Activated T-helper 2 cell treated with anti-CD3 and anti-CD28 coated beads, Interferon-gamma antibody, Interleukin-2, Interleukin-4, amounts not matched to agents 10 μg/mL and 5 μg/mL and 100 μg/mL, durations not matched to agents 14 hours and 24 hours and 36 hours (primary cell): ENCODE measurements around the gene SPIRE1. TPM values are rescaled to one million over a fixed set of nuclear protein-coding genes. Genes with fewer than 3 reads are reported as not detected.

Experiments
- DNase-seq: peaks from one replicate; pipeline ENCODE4 v3.0.0; 2021; ENCODE audit warnings: low spot score
- H3K27ac Mint-ChIP-seq: one replicate; pipeline ENCODE4 v1.8.0; 2021; ENCODE audit warnings: mixed read lengths
- H3K27me3 Mint-ChIP-seq: one replicate; pipeline ENCODE4 v1.8.0; 2021; ENCODE audit warnings: low read depth, mixed read lengths
- H3K36me3 Mint-ChIP-seq: one replicate; pipeline ENCODE4 v1.8.0; 2021; ENCODE audit warnings: low read depth, mixed read lengths
- H3K4me1 Mint-ChIP-seq: one replicate; pipeline ENCODE4 v1.8.0; 2021; ENCODE audit warnings: low read depth, mixed read lengths
- H3K4me3 Mint-ChIP-seq: one replicate; pipeline ENCODE4 v1.8.0; 2021; ENCODE audit warnings: low read depth, mild to moderate bottlenecking, moderate library complexity, mixed read lengths
- H3K9me3 Mint-ChIP-seq: one replicate; pipeline ENCODE4 v1.8.0; 2021; ENCODE audit warnings: mixed read lengths
- intact Hi-C: fragments of 100-400 bp; cut with micrococcal nuclease; formaldehyde crosslinking; loops from one replicate; pipeline ENCODE4 v1.15.1; 2023
- total RNA-seq: library from RNA; stranded (reverse); gene quantifications from 2 replicates; pipeline ENCODE4 v1.2.3, GENCODE V29; 2022

The SPIRE1 gene
- total RNA-seq, 1 donor from 2014 or later, result 19.0 TPM

- Mint-ChIP-seq H3K4me1 (no peaks in the 10 kb centered on the region), H3K27ac (no peak overlapping the region), H3K9me3 (no peaks in the 10 kb centered on the region), H3K36me3 (peaks cover 4% of the 10 kb centered on the region), H3K4me3 (no peak overlapping the region), H3K27me3 (no peaks in the 10 kb centered on the region)
- no peak for DNase-seq
- intact Hi-C loops, result no loop called here
Observed at GRCh38 chr18:12433829-12434540, 223.9 kb downstream of the SPIRE1 start.

GRCh38 chr18:12432881-12433280, 225.0 kb downstream of the SPIRE1 start:
- no peaks in the 10 kb centered on the region for H3K9me3 Mint-ChIP-seq
- H3K27me3 Mint-ChIP-seq, result no peaks in the 10 kb centered on the region
- peaks cover 5% of the 10 kb centered on the region for H3K36me3 Mint-ChIP-seq
- no peak overlapping the region for H3K27ac Mint-ChIP-seq
- intact Hi-C loops, result no loop called here
- H3K4me3 Mint-ChIP-seq, result no peak overlapping the region
- no peak for DNase-seq
- no peaks in the 10 kb centered on the region for H3K4me1 Mint-ChIP-seq

- no peak for DNase-seq
- no peaks in the 10 kb centered on the region for H3K27me3 Mint-ChIP-seq
- H3K4me3 Mint-ChIP-seq, result no peak overlapping the region
- H3K27ac Mint-ChIP-seq, result no peak overlapping the region
- intact Hi-C loops, result no loop called here
- H3K9me3 Mint-ChIP-seq, result no peaks in the 10 kb centered on the region
- no peaks in the 10 kb centered on the region for H3K4me1 Mint-ChIP-seq
- H3K36me3 Mint-ChIP-seq, result peaks cover 5% of the 10 kb centered on the region
Observed at GRCh38 chr18:12432196-12432595, 225.7 kb downstream of the SPIRE1 start.

- H3K9me3 Mint-ChIP-seq, result no peaks in the 10 kb centered on the region
- DNase-seq, result no peak
- peaks cover 5% of the 10 kb centered on the region for H3K36me3 Mint-ChIP-seq
- H3K4me3 Mint-ChIP-seq, result no peak overlapping the region
- no peaks in the 10 kb centered on the region for H3K27me3 Mint-ChIP-seq
- peaks cover 2% of the 10 kb centered on the region for H3K4me1 Mint-ChIP-seq
- intact Hi-C loops, result no loop called here
- H3K27ac Mint-ChIP-seq, result no peak overlapping the region
Observed at GRCh38 chr18:12431561-12431960, 226.3 kb downstream of the SPIRE1 start.

- Mint-ChIP-seq H3K36me3 (peaks cover 5% of the 10 kb centered on the region), H3K4me3 (no peak overlapping the region), H3K27ac (no peak overlapping the region), H3K4me1 (peaks cover 3% of the 10 kb centered on the region), H3K27me3 (no peaks in the 10 kb centered on the region), H3K9me3 (no peaks in the 10 kb centered on the region)
- DNase-seq, result no peak
- intact Hi-C loops, result no loop called here
Observed at GRCh38 chr18:12430137-12430990, 227.5 kb downstream of the SPIRE1 start.

GRCh38 chr18:12429556-12429955, 228.4 kb downstream of the SPIRE1 start:
- no peak for DNase-seq
- Mint-ChIP-seq H3K27me3 (no peaks in the 10 kb centered on the region), H3K4me3 (no peak overlapping the region), H3K4me1 (peaks cover 3% of the 10 kb centered on the region), H3K27ac (no peak overlapping the region), H3K36me3 (peaks cover 5% of the 10 kb centered on the region), H3K9me3 (no peaks in the 10 kb centered on the region)
- intact Hi-C loops, result no loop called here

GRCh38 chr18:12428923-12429322, 229.0 kb downstream of the SPIRE1 start:
- Mint-ChIP-seq H3K4me3 (no peak overlapping the region), H3K4me1 (peaks cover 3% of the 10 kb centered on the region), H3K36me3 (peaks cover 5% of the 10 kb centered on the region), H3K27ac (no peak overlapping the region), H3K27me3 (no peaks in the 10 kb centered on the region), H3K9me3 (no peaks in the 10 kb centered on the region)
- intact Hi-C loops, result no loop called here
- DNase-seq, result no peak

GRCh38 chr18:12426924-12427323, 231.0 kb downstream of the SPIRE1 start:
- Mint-ChIP-seq H3K27me3 (no peaks in the 10 kb centered on the region), H3K36me3 (peaks cover 5% of the 10 kb centered on the region), H3K4me1 (peaks cover 3% of the 10 kb centered on the region), H3K4me3 (no peak overlapping the region), H3K9me3 (no peaks in the 10 kb centered on the region), H3K27ac (no peak overlapping the region)
- intact Hi-C loops, result no loop called here
- DNase-seq, result no peak

GRCh38 chr18:12424252-12424651, 233.7 kb downstream of the SPIRE1 start:
- DNase-seq, result no peak
- H3K27me3 Mint-ChIP-seq, result no peaks in the 10 kb centered on the region
- intact Hi-C loops, result no loop called here
- H3K4me3 Mint-ChIP-seq, result no peak overlapping the region
- H3K9me3 Mint-ChIP-seq, result no peaks in the 10 kb centered on the region
- peaks cover 3% of the 10 kb centered on the region for H3K4me1 Mint-ChIP-seq
- H3K36me3 Mint-ChIP-seq, result peaks cover 5% of the 10 kb centered on the region
- no peak overlapping the region for H3K27ac Mint-ChIP-seq

GRCh38 chr18:12423820-12424219, 234.1 kb downstream of the SPIRE1 start:
- intact Hi-C loops, result no loop called here
- Mint-ChIP-seq H3K27ac (no peak overlapping the region), H3K4me3 (no peak overlapping the region), H3K9me3 (no peaks in the 10 kb centered on the region), H3K36me3 (peaks cover 5% of the 10 kb centered on the region), H3K4me1 (peaks cover 3% of the 10 kb centered on the region), H3K27me3 (no peaks in the 10 kb centered on the region)
- no peak for DNase-seq

- peaks cover under 1% of the 10 kb centered on the region for H3K36me3 Mint-ChIP-seq
- H3K4me3 Mint-ChIP-seq, result no peak overlapping the region
- H3K27me3 Mint-ChIP-seq, result no peaks in the 10 kb centered on the region
- no peak for DNase-seq
- no peaks in the 10 kb centered on the region for H3K9me3 Mint-ChIP-seq
- peaks cover 4% of the 10 kb centered on the region for H3K4me1 Mint-ChIP-seq
- no peak overlapping the region for H3K27ac Mint-ChIP-seq
- intact Hi-C loops, result no loop called here
Observed at GRCh38 chr18:12423393-12423792, 234.5 kb downstream of the SPIRE1 start.

- Mint-ChIP-seq H3K9me3 (no peaks in the 10 kb centered on the region), H3K27me3 (no peaks in the 10 kb centered on the region), H3K27ac (no peak overlapping the region), H3K4me1 (peaks cover 5% of the 10 kb centered on the region), H3K36me3 (no peaks in the 10 kb centered on the region), H3K4me3 (no peak overlapping the region)
- DNase-seq, result no peak
- intact Hi-C loops, result no loop called here
Observed at GRCh38 chr18:12422936-12423335, 235.0 kb downstream of the SPIRE1 start.

GRCh38 chr18:12421732-12422131, 236.2 kb downstream of the SPIRE1 start:
- intact Hi-C loops, result loop anchor here (2.0 kb wide), 1 partner anchor 15 kb away; the partner anchor contains the start of gene PRELID3A
- Mint-ChIP-seq H3K27ac (no peak overlapping the region), H3K36me3 (no peaks in the 10 kb centered on the region), H3K4me3 (no peak overlapping the region), H3K27me3 (no peaks in the 10 kb centered on the region), H3K9me3 (no peaks in the 10 kb centered on the region), H3K4me1 (peaks cover 5% of the 10 kb centered on the region)
- DNase-seq, result no peak
